ENCODE measurements around the gene GPR68. TPM values are rescaled to one million over a fixed set of nuclear protein-coding genes. Genes with fewer than 3 reads are reported as not detected.

GPR68 gene
- total and polyA plus RNA-seq, 5 experiments from 2014 or later, result 0.15 to 7.9 (median 0.73) TPM

Other genes with a start within 250 kb of the GPR68 start
- 10 to 100 TPM; 18.4 to 23.2 TPM for gene RPS6KA5, start 184.1 kb downstream of the GPR68 start, total RNA-seq
- 10 to 100 TPM; 12.3 to 14.5 (median 14.3) TPM for gene RPS6KA5, start 184.1 kb downstream of the GPR68 start, polyA plus RNA-seq
- gene DGLUCY, start 130.6 kb downstream of the GPR68 start, total RNA-seq, result 10 to 100 TPM; 83.5 to 83.9 TPM
- 10 to 100 TPM; 24.9 to 38.5 (median 28.5) TPM for gene DGLUCY, start 130.6 kb downstream of the GPR68 start, polyA plus RNA-seq
- gene CCDC88C, start 173.1 kb upstream of the GPR68 start, total RNA-seq, result 100 to 1,000 TPM; 300 to 322 TPM
- gene CCDC88C, start 173.1 kb upstream of the GPR68 start, polyA plus RNA-seq, result 10 to 100 TPM; 23.4 to 41.9 (median 24.0) TPM